K562 (cell line): Measurements from ENCODE around the gene MYLK2.

ENCODE experiments used
- NR2F6 ChIP-seq: fragments of 450-650 bp; formaldehyde crosslinking; IDR thresholded peaks from 2 replicates; pipeline ENCODE4 v1.4.0; 2020; ENCODE audit warnings: mild to moderate bottlenecking
- PHF8 ChIP-seq: fragments of 200-600 bp; sonication (generic); IDR thresholded peaks from 2 replicates; pipeline ENCODE4 v1.6.1; 2012; ENCODE audit warnings: mixed run types, mild to moderate bottlenecking, inconsistent platforms, low read length, moderate library complexity, borderline replicate concordance
- TF ChIP-seq, protein P1 (sequence below), 3 experiments: IDR thresholded peaks in 2 of 3; conservative IDR thresholded peaks in 1 of 3; 2 replicates each; pipeline ENCODE4 v1.5.1; 2011 to 2012; ENCODE audit warnings: low read length in 3 of 3, mild to moderate bottlenecking in 3 of 3, control low read depth in 2 of 3, improper control_type of control experiment in 1 of 3, inconsistent platforms in 1 of 3, low read depth in 1 of 3, mixed read lengths in 1 of 3, moderate library complexity in 1 of 3; ENCODE audit not compliant: insufficient read depth in 2 of 3
- TF ChIP-seq, protein P2 (sequence below): fragments of 200-400 bp; formaldehyde crosslinking; IDR thresholded peaks from 2 replicates; pipeline ENCODE4 v1.6.1; 2017; ENCODE audit warnings: mild to moderate bottlenecking, low read depth, low read length, moderate library complexity

DNA sequence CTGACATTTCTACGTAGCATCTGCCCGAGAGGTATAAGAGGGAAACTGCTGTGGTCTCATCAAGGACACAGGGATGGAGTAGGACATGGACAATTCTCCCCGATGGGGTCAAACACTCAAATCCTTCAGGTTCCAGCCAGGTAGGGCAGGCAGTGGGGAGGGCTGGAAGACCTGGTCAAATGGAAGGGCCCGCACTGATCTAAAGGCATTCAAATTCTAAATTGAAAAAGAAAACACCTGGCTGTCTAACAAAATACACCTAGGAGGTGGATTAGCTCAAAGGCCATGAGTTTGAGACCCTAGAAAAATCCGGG, 43.0 kb downstream of the MYLK2 start:
- TF ChIP-seq NR2F6 (CRISPR knock-in tag) (no peak), PHF8 (no peak)
- TF ChIP-seq, protein P1, sequence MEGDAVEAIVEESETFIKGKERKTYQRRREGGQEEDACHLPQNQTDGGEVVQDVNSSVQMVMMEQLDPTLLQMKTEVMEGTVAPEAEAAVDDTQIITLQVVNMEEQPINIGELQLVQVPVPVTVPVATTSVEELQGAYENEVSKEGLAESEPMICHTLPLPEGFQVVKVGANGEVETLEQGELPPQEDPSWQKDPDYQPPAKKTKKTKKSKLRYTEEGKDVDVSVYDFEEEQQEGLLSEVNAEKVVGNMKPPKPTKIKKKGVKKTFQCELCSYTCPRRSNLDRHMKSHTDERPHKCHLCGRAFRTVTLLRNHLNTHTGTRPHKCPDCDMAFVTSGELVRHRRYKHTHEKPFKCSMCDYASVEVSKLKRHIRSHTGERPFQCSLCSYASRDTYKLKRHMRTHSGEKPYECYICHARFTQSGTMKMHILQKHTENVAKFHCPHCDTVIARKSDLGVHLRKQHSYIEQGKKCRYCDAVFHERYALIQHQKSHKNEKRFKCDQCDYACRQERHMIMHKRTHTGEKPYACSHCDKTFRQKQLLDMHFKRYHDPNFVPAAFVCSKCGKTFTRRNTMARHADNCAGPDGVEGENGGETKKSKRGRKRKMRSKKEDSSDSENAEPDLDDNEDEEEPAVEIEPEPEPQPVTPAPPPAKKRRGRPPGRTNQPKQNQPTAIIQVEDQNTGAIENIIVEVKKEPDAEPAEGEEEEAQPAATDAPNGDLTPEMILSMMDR (IDR thresholded peaks at IDR 0.05 in 2 of 3, conservative IDR thresholded peaks at IDR 0.05 in 1 of 3; ENCODE audit: insufficient read depth in 2 of 3, low read depth in 1 of 3, low read length in 3 of 3), result no peak
- TF ChIP-seq, protein P2, sequence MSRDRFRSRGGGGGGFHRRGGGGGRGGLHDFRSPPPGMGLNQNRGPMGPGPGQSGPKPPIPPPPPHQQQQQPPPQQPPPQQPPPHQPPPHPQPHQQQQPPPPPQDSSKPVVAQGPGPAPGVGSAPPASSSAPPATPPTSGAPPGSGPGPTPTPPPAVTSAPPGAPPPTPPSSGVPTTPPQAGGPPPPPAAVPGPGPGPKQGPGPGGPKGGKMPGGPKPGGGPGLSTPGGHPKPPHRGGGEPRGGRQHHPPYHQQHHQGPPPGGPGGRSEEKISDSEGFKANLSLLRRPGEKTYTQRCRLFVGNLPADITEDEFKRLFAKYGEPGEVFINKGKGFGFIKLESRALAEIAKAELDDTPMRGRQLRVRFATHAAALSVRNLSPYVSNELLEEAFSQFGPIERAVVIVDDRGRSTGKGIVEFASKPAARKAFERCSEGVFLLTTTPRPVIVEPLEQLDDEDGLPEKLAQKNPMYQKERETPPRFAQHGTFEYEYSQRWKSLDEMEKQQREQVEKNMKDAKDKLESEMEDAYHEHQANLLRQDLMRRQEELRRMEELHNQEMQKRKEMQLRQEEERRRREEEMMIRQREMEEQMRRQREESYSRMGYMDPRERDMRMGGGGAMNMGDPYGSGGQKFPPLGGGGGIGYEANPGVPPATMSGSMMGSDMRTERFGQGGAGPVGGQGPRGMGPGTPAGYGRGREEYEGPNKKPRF, result no peak
